22Rv1 (cell line): Measurements from ENCODE around the gene CCDC102A.

Experiments
- ZFX ChIP-seq: fragments of 450-650 bp; IDR thresholded peaks from 2 replicates; pipeline ENCODE4 v1.6.1; 2017; ENCODE audit warnings: antibody characterized with exemption, borderline replicate concordance
- TF ChIP-seq, protein P1 (sequence below): fragments of 450-650 bp; IDR thresholded peaks from 2 replicates; pipeline ENCODE4 v1.5.1; 2017; ENCODE audit warnings: mild to moderate bottlenecking

DNA sequence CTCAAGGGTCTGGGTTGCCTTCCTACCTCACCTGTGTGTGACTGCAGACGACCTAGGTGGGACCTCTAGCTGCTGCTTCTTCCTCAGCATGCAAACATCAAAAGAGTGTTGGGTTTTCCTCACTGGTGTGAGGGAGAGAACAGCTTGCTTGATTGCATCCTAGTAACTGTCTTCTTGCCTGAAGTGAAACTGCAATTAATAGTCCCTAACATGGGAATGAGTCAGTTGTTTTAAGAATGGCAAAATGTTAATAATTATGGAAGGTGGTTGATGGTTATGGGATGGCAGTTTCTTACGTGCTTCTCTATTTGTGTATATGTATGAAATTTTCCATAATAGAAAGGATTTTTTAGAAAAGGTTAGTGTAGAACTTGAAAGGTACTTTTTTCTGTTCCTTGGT is 68.0 kb downstream of the CCDC102A start:
- TF ChIP-seq, protein P1, sequence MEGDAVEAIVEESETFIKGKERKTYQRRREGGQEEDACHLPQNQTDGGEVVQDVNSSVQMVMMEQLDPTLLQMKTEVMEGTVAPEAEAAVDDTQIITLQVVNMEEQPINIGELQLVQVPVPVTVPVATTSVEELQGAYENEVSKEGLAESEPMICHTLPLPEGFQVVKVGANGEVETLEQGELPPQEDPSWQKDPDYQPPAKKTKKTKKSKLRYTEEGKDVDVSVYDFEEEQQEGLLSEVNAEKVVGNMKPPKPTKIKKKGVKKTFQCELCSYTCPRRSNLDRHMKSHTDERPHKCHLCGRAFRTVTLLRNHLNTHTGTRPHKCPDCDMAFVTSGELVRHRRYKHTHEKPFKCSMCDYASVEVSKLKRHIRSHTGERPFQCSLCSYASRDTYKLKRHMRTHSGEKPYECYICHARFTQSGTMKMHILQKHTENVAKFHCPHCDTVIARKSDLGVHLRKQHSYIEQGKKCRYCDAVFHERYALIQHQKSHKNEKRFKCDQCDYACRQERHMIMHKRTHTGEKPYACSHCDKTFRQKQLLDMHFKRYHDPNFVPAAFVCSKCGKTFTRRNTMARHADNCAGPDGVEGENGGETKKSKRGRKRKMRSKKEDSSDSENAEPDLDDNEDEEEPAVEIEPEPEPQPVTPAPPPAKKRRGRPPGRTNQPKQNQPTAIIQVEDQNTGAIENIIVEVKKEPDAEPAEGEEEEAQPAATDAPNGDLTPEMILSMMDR = no peak
- TF ChIP-seq ZFX = no peak
